Measurements from ENCODE around the gene CATSPERZ.

The CATSPERZ gene

GRCh38 chr11:64299847-64300648 is at the start of gene CATSPERZ:
Gene CATSPERZ, plus strand, starts transcription at chr11:64300358. Its CDS starts 53 bp downstream, at chr11:64300411.
- H3K4me3 ChIP-seq (ENCODE audit: low read length) = peak within 1 kb of the TSS; percentile 52
- H3K4me1 ChIP-seq (ENCODE audit: control insufficient read depth, insufficient read depth, low read length) = peaks cover 11% of the 10 kb centered on the region
- H3K9ac ChIP-seq (ENCODE audit: low read length) = no peak within 1 kb of the TSS
- H3K27me3 ChIP-seq (ENCODE audit: control insufficient read depth, insufficient read depth, low read length) = peaks cover 42% of the 10 kb centered on the region
- H3K36me3 ChIP-seq (ENCODE audit: control insufficient read depth, insufficient read depth, low read length) = no peaks in the 10 kb centered on the region
- no peak within 1 kb of the TSS for H3K27ac ChIP-seq (ENCODE audit: low read depth, low read length)

- Histone ChIP-seq H3K4me3 (ENCODE audit: low read length) (peak overlapping the region; percentile 70), H3K27me3 (ENCODE audit: control insufficient read depth, insufficient read depth, low read length) (no peaks in the 10 kb centered on the region), H3K27ac (ENCODE audit: low read depth, low read length) (no peak overlapping the region), H3K36me3 (ENCODE audit: control insufficient read depth, insufficient read depth, low read length) (no peaks in the 10 kb centered on the region), H3K4me1 (ENCODE audit: control insufficient read depth, insufficient read depth, low read length) (peaks cover 9% of the 10 kb centered on the region), H3K9ac (ENCODE audit: low read length) (peak overlapping the region; percentile 16)
Measured at GRCh38 chr11:64250415-64251015, 49.6 kb upstream of the CATSPERZ start.

GRCh38 chr11:64251016-64251752 is 49.0 kb upstream of the CATSPERZ start, which contains the start of gene PLCB3:
Gene PLCB3, plus strand, starts transcription at chr11:64251530. Its CDS starts 120 bp downstream, at chr11:64251650.
- no peaks in the 10 kb centered on the region for H3K27me3 ChIP-seq (ENCODE audit: control insufficient read depth, insufficient read depth, low read length)
- peak within 1 kb of the TSS; percentile 80 for H3K4me3 ChIP-seq (ENCODE audit: low read length)
- H3K36me3 ChIP-seq (ENCODE audit: control insufficient read depth, insufficient read depth, low read length) = peaks cover 2% of the 10 kb centered on the region
- no peak within 1 kb of the TSS for H3K27ac ChIP-seq (ENCODE audit: low read depth, low read length)
- H3K9ac ChIP-seq (ENCODE audit: low read length) = peak within 1 kb of the TSS; percentile 64
- peaks cover 9% of the 10 kb centered on the region for H3K4me1 ChIP-seq (ENCODE audit: control insufficient read depth, insufficient read depth, low read length)

GRCh38 chr11:64251753-64252002 is 48.5 kb upstream of the CATSPERZ start:
- peaks cover 9% of the 10 kb centered on the region for H3K4me1 ChIP-seq (ENCODE audit: control insufficient read depth, insufficient read depth, low read length)
- H3K9ac ChIP-seq (ENCODE audit: low read length) = peak overlapping the region; percentile 64
- no peak overlapping the region for H3K27ac ChIP-seq (ENCODE audit: low read depth, low read length)
- no peaks in the 10 kb centered on the region for H3K27me3 ChIP-seq (ENCODE audit: control insufficient read depth, insufficient read depth, low read length)
- H3K36me3 ChIP-seq (ENCODE audit: control insufficient read depth, insufficient read depth, low read length) = peaks cover 7% of the 10 kb centered on the region
- H3K4me3 ChIP-seq (ENCODE audit: low read length) = peak overlapping the region; percentile 80

- Histone ChIP-seq H3K36me3 (ENCODE audit: control insufficient read depth, insufficient read depth, low read length) (peaks cover 8% of the 10 kb centered on the region), H3K9ac (ENCODE audit: low read length) (peak overlapping the region; percentile 64), H3K4me1 (ENCODE audit: control insufficient read depth, insufficient read depth, low read length) (peaks cover 7% of the 10 kb centered on the region), H3K27me3 (ENCODE audit: control insufficient read depth, insufficient read depth, low read length) (no peaks in the 10 kb centered on the region), H3K4me3 (ENCODE audit: low read length) (peak overlapping the region; percentile 80), H3K27ac (ENCODE audit: low read depth, low read length) (no peak overlapping the region)
Measured at GRCh38 chr11:64252003-64252872, 47.9 kb upstream of the CATSPERZ start.

- H3K4me1 ChIP-seq (ENCODE audit: control insufficient read depth, insufficient read depth, low read length) = peaks cover 4% of the 10 kb centered on the region
- no peak overlapping the region for H3K9ac ChIP-seq (ENCODE audit: low read length)
- H3K27ac ChIP-seq (ENCODE audit: low read depth, low read length) = no peak overlapping the region
- H3K27me3 ChIP-seq (ENCODE audit: control insufficient read depth, insufficient read depth, low read length) = no peaks in the 10 kb centered on the region
- peak overlapping the region; percentile 28 for H3K4me3 ChIP-seq (ENCODE audit: low read length)
- H3K36me3 ChIP-seq (ENCODE audit: control insufficient read depth, insufficient read depth, low read length) = peaks cover 8% of the 10 kb centered on the region
Measured at GRCh38 chr11:64253043-64253442, 47.1 kb upstream of the CATSPERZ start.

- Histone ChIP-seq H3K36me3 (ENCODE audit: control insufficient read depth, insufficient read depth, low read length) (peaks cover 9% of the 10 kb centered on the region), H3K27me3 (ENCODE audit: control insufficient read depth, insufficient read depth, low read length) (no peaks in the 10 kb centered on the region), H3K9ac (ENCODE audit: low read length) (no peak overlapping the region), H3K4me3 (ENCODE audit: low read length) (peak overlapping the region; percentile 9), H3K27ac (ENCODE audit: low read depth, low read length) (no peak overlapping the region), H3K4me1 (ENCODE audit: control insufficient read depth, insufficient read depth, low read length) (peaks cover 4% of the 10 kb centered on the region)
Measured at GRCh38 chr11:64253481-64253880, 46.7 kb upstream of the CATSPERZ start.

- Histone ChIP-seq H3K36me3 (ENCODE audit: control insufficient read depth, insufficient read depth, low read length) (peaks cover 13% of the 10 kb centered on the region), H3K4me1 (ENCODE audit: control insufficient read depth, insufficient read depth, low read length) (peaks cover 4% of the 10 kb centered on the region), H3K27me3 (ENCODE audit: control insufficient read depth, insufficient read depth, low read length) (no peaks in the 10 kb centered on the region), H3K4me3 (ENCODE audit: low read length) (no peak overlapping the region), H3K9ac (ENCODE audit: low read length) (no peak overlapping the region), H3K27ac (ENCODE audit: low read depth, low read length) (no peak overlapping the region)
Measured at GRCh38 chr11:64254326-64254725, 45.8 kb upstream of the CATSPERZ start.

- H3K4me3 ChIP-seq (ENCODE audit: low read length) = no peak overlapping the region
- H3K4me1 ChIP-seq (ENCODE audit: control insufficient read depth, insufficient read depth, low read length) = peaks cover 4% of the 10 kb centered on the region
- no peak overlapping the region for H3K27ac ChIP-seq (ENCODE audit: low read depth, low read length)
- H3K9ac ChIP-seq (ENCODE audit: low read length) = no peak overlapping the region
- H3K27me3 ChIP-seq (ENCODE audit: control insufficient read depth, insufficient read depth, low read length) = no peaks in the 10 kb centered on the region
- H3K36me3 ChIP-seq (ENCODE audit: control insufficient read depth, insufficient read depth, low read length) = peaks cover 24% of the 10 kb centered on the region
Measured at GRCh38 chr11:64255135-64256128, 44.7 kb upstream of the CATSPERZ start.

GRCh38 chr11:64256300-64256699 is 43.9 kb upstream of the CATSPERZ start:
- H3K36me3 ChIP-seq (ENCODE audit: control insufficient read depth, insufficient read depth, low read length) = peaks cover 25% of the 10 kb centered on the region
- no peaks in the 10 kb centered on the region for H3K27me3 ChIP-seq (ENCODE audit: control insufficient read depth, insufficient read depth, low read length)
- H3K9ac ChIP-seq (ENCODE audit: low read length) = no peak overlapping the region
- H3K4me3 ChIP-seq (ENCODE audit: low read length) = no peak overlapping the region
- H3K4me1 ChIP-seq (ENCODE audit: control insufficient read depth, insufficient read depth, low read length) = peaks cover 4% of the 10 kb centered on the region
- H3K27ac ChIP-seq (ENCODE audit: low read depth, low read length) = no peak overlapping the region

GRCh38 chr11:64258356-64258755 is 41.8 kb upstream of the CATSPERZ start:
- no peaks in the 10 kb centered on the region for H3K27me3 ChIP-seq (ENCODE audit: control insufficient read depth, insufficient read depth, low read length)
- H3K27ac ChIP-seq (ENCODE audit: low read depth, low read length) = no peak overlapping the region
- H3K36me3 ChIP-seq (ENCODE audit: control insufficient read depth, insufficient read depth, low read length) = peaks cover 30% of the 10 kb centered on the region
- H3K4me1 ChIP-seq (ENCODE audit: control insufficient read depth, insufficient read depth, low read length) = no peaks in the 10 kb centered on the region
- no peak overlapping the region for H3K9ac ChIP-seq (ENCODE audit: low read length)
- no peak overlapping the region for H3K4me3 ChIP-seq (ENCODE audit: low read length)
